Ureter (tissue), 1 donor: ENCODE data around the gene ELK3. TPM values are rescaled to one million over a fixed set of nuclear protein-coding genes. Genes with fewer than 3 reads are reported as not detected.
A peak's percentile ranks its signal among the peaks of the same experiment; 100 is the strongest.

ENCODE experiments used
- DNase-seq: peaks from one replicate; pipeline ENCODE4 v3.0.0-alpha.2; 2020; ENCODE audit warnings: low spot score
- total RNA-seq: library from RNA; stranded (reverse); gene quantifications from one replicate; pipeline ENCODE4 v1.2.4, GENCODE V29; 2023
- donor health status: DM: yes; HTN: yes; CAD: no.

ELK3 gene
- total RNA-seq, 1 donor from 2014 or later, result 41.7 TPM

GRCh38 chr12:96187956-96188355 lies 6.2 kb upstream of the ELK3 start:
- DNase-seq, result no peak

- DNase-seq, result no peak
These were observed 4.4 kb upstream of the ELK3 start for GRCh38 chr12:96189781-96190180.

GRCh38 chr12:96190413-96191108 lies 3.6 kb upstream of the ELK3 start:
- DNase-seq, result no peak

GRCh38 chr12:96192926-96193573 lies 1.1 kb upstream of the ELK3 start:
- no peak for DNase-seq

- DNase-seq, result no peak
These were observed 358 bp downstream of the ELK3 start for GRCh38 chr12:96194576-96194889.

- peak; percentile 68 for DNase-seq
These were observed 1.0 kb downstream of the ELK3 start for GRCh38 chr12:96194971-96195844.

- no peak for DNase-seq
These were observed 1.8 kb downstream of the ELK3 start for GRCh38 chr12:96195845-96196451.

- no peak for DNase-seq
These were observed 2.6 kb downstream of the ELK3 start for GRCh38 chr12:96196781-96197180.

- DNase-seq, result no peak
These were observed 3.5 kb downstream of the ELK3 start for GRCh38 chr12:96197503-96198272.

GRCh38 chr12:96198965-96199364 lies 4.8 kb downstream of the ELK3 start:
- DNase-seq, result no peak

- no peak for DNase-seq
These were observed 5.3 kb downstream of the ELK3 start for GRCh38 chr12:96199464-96199863.

GRCh38 chr12:96201272-96202227 lies 7.4 kb downstream of the ELK3 start:
- no peak for DNase-seq

- no peak for DNase-seq
These were observed 10.2 kb downstream of the ELK3 start for GRCh38 chr12:96204381-96204780.

GRCh38 chr12:96205908-96206307 lies 11.7 kb downstream of the ELK3 start:
- DNase-seq, result no peak

- DNase-seq, result no peak
These were observed 12.9 kb downstream of the ELK3 start for GRCh38 chr12:96206936-96207662.

- no peak for DNase-seq
These were observed 14.2 kb downstream of the ELK3 start for GRCh38 chr12:96208346-96208745.

- no peak for DNase-seq
These were observed 14.8 kb downstream of the ELK3 start for GRCh38 chr12:96208801-96209549.

GRCh38 chr12:96210376-96211055 lies 16.3 kb downstream of the ELK3 start:
- no peak for DNase-seq
